Peyer's patch (tissue), 4 donors: ENCODE measurements around the gene TRAPPC4.

Source experiments
- POLR2A ChIP-seq, 2 donors: fragments of 450-650 bp; IDR thresholded peaks; one replicate each; pipeline ENCODE4 v1.5.1; 2017; ENCODE audit warnings: antibody characterized with exemption in 2 of 2, mild to moderate bottlenecking in 2 of 2, moderate library complexity in 2 of 2
- TF ChIP-seq, protein P1 (sequence below), 6 experiments: fragments of 450-650 bp in 4 of 6; fragments of 200-600 bp in 2 of 6; sonication (generic) in 1 of 6; IDR thresholded peaks; one replicate each; pipeline ENCODE4 v1.5.1; 2017 to 2019; ENCODE audit warnings: antibody characterized with exemption in 6 of 6, mild to moderate bottlenecking in 3 of 6, moderate library complexity in 1 of 6

DNA sequence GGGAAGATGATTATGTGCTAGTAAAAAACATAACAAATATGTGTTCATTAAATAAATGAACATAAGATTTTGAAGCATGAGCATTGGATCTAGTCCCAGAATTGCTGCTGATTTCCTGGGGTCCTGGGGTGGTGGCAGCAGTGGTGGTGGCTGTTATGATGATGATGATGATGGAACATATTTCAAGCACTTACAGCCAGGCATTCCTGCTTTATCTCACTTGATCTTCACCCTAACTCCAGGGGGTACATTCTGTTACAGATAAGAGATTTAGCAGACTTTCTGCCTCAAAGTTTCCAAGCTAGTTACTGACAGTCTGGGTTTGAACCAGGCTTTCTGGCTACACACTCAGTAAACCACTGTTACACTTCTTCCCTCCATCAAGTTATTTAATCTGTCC is 5.2 kb downstream of the TRAPPC4 start:
- TF ChIP-seq, protein P1, sequence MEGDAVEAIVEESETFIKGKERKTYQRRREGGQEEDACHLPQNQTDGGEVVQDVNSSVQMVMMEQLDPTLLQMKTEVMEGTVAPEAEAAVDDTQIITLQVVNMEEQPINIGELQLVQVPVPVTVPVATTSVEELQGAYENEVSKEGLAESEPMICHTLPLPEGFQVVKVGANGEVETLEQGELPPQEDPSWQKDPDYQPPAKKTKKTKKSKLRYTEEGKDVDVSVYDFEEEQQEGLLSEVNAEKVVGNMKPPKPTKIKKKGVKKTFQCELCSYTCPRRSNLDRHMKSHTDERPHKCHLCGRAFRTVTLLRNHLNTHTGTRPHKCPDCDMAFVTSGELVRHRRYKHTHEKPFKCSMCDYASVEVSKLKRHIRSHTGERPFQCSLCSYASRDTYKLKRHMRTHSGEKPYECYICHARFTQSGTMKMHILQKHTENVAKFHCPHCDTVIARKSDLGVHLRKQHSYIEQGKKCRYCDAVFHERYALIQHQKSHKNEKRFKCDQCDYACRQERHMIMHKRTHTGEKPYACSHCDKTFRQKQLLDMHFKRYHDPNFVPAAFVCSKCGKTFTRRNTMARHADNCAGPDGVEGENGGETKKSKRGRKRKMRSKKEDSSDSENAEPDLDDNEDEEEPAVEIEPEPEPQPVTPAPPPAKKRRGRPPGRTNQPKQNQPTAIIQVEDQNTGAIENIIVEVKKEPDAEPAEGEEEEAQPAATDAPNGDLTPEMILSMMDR (IDR thresholded peaks at IDR 0.05), result no peak
- TF ChIP-seq POLR2A (IDR thresholded peaks at IDR 0.05), result no peak
